ENCODE data around the gene PINK1.

PINK1 gene

DNA sequence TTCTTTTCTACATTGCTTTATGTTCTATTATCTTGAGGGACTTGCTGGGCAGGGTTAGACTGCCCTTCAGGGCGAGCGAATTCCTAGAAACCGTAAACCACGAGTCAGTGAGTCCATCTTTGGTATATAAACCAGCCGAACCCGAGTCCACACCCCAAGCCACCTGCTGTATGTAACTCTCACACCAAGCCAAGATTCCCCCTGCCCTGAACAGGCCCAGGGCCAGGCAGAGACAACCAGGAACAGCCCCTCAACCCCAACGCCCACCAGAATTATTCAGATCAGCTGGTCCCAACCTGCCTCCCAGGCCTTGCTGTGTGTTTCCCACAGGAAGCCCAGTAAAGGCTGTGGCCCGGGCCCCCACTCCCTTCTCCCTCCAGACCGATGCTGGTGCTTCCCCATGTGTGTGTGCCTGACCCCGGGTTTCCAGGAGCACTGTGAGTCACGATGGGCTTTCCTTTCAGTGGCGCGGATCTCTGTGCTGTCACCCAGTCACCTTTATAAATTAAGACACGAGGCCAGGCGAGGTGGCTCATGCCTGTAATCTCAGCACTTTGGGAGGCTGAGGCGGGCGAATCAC, 67.5 kb downstream of the PINK1 start:
- in situ Hi-C loops (cut with HindIII; ENCODE audit: low sequenced_read_pairs), result no loop called here

Data from DLD1 (cell line).